ENCODE data around the gene TRIM63.

- TF ChIP-seq EZH2 (IDR thresholded peaks at IDR 0.05; ENCODE audit: low read length, unreplicated experiment): no peak
- TF ChIP-seq, protein P1, sequence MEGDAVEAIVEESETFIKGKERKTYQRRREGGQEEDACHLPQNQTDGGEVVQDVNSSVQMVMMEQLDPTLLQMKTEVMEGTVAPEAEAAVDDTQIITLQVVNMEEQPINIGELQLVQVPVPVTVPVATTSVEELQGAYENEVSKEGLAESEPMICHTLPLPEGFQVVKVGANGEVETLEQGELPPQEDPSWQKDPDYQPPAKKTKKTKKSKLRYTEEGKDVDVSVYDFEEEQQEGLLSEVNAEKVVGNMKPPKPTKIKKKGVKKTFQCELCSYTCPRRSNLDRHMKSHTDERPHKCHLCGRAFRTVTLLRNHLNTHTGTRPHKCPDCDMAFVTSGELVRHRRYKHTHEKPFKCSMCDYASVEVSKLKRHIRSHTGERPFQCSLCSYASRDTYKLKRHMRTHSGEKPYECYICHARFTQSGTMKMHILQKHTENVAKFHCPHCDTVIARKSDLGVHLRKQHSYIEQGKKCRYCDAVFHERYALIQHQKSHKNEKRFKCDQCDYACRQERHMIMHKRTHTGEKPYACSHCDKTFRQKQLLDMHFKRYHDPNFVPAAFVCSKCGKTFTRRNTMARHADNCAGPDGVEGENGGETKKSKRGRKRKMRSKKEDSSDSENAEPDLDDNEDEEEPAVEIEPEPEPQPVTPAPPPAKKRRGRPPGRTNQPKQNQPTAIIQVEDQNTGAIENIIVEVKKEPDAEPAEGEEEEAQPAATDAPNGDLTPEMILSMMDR (conservative IDR thresholded peaks at IDR 0.05; ENCODE audit: low read depth, low read length): no peak
These were observed 43.6 kb downstream of the TRIM63 start for GRCh38 chr1:26023826-26024225.

Measured in PC-3 (cell line).